ENCODE results near the gene SAMSN1. TPM values are rescaled to one million over a fixed set of nuclear protein-coding genes. Genes with fewer than 3 reads are reported as not detected.
"Not testable (repeated sequence)": the region's sequence is repeated elsewhere in the genome, so short reads cannot be mapped to it uniquely, and the experiment has no call there.

The SAMSN1 gene
- total RNA-seq, 1 experiment from 2014 or later: 0.08 TPM

DNA sequence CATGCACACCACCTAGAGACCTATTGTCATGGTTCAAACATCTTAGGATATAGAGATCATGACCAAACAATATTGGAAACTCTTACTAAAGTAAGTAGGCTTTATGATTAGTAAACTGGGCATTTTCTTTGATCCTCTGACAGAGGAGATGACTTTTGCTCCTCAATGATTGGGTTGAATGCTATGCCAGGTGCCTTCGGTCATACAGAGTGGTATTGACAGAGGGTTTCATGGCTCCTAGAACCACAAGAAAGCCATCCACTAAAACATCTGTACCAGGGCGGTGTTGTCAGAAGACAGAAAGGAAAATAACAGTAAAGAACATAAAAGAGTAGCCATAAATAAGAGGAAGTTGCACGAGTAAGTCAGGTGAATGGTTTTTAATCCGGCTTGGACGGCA is 20.8 kb upstream of the SAMSN1 start:
- DNase-seq (ENCODE audit: low spot score): no peak

DNA sequence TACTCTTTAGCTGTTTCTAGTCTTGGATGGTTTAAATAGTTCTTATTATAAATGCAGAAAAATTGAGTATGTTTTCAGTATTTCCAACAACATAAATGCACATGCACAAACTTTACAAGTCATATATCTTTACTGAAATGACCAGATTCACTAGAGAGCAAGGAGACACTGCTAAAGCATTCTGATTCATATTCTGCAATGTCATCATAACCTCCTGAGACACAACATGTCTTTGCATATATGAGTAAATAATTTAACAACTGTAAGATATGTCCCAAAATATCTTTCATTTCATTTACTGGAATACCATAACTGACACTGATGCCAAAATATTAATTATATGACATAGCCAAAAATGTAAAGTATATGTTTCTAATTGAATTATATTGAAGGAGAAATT is 16.8 kb upstream of the SAMSN1 start:
- DNase-seq (ENCODE audit: low spot score): no peak

DNA sequence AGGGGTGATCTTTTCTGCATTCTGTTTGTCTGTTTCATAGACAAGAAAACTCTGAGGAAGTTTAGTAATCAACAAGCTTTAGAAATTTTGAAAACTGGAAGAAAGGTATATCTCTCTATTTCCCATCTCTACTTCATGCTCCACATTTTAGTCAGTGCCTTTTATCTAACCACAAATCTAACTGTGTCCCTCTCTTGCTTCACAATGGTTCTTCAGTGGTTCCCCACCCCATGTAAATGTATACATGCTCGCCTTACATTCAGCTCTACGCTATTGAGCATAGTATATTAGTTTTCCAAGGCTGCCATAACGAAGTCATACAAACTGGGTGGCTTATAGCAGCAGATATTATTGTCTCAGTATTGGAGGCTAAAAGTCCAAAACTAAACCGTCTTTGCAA is 14.4 kb upstream of the SAMSN1 start:
- DNase-seq (ENCODE audit: low spot score): no peak

DNA sequence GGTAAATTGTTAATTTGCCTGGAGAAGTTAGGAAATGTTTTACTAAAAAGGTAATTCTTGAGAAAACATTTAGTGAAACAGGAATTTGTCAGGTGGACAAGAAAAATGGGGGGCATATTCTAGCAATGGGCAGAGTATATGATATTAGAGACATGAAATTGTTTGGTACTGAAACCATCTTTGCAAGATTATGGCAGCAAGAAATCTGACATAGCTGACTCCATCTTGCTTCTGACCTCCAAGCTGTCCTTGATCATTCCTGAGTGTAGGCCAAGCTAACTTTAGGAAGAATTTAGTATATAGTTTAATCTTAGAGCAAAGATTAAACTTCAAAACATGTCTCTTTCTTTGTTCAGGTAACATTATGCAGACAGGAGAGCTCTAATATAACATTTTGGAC is 14.0 kb upstream of the SAMSN1 start:
- no peak for DNase-seq (ENCODE audit: low spot score)

DNA sequence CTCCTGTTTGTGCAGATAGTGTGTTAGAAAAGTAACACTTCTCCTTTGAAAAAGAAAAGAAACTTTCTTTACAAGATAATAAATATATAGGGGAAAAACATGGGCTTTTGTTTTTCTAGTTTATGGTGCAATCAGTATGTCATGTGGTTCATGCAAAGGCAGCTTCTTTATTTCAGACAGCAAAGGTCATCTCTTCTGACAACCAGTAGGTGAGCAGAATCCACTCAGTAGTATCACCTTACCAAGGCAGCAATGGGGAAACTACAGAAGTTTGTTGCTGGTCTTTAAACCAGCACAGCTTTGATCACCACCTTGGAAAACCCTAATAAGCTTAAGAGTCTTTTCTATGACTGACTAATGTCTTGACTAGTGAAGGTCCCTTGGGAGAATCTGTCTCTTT is 13.0 kb upstream of the SAMSN1 start:
- no peak for DNase-seq (ENCODE audit: low spot score)

DNA sequence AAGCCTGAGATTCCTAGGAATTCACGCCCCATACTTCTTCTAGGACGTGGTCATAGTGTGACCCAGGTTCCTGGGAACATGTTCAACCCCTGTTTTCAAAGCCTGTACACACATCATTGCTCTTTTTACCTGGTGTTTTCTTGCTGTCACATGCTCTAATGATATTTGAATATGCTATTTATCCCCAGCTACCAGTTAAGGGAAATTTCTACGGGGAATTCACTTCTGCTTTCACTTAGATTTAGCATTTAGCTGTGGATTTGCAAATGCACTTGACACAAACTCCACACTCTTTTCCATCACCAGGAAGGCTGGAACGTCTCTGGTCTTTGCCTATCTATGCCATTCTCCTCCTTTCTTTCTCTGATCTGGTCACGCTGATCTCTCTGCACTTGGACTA is 11.3 kb upstream of the SAMSN1 start:
- DNase-seq (ENCODE audit: low spot score): no peak

DNA sequence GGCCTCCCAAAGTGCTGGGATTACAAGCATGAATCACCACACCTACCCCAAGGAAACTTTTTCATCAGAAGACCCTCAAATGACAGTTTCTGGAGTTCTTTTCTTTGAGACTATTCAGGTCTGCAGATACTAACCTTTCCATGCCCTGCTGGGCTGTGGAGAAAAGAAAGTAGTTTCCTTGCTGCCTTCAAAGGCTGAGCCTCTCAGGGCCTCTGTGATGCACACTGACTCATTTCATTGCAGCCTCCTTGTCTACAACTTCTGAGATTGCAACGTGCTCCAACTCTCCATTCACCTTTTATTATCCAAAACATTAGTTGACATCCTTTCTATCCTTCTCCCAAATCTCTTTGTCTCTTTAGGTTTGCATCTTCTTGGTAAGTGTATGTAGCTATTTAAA is 8.8 kb upstream of the SAMSN1 start:
- DNase-seq (ENCODE audit: low spot score): no peak

DNA sequence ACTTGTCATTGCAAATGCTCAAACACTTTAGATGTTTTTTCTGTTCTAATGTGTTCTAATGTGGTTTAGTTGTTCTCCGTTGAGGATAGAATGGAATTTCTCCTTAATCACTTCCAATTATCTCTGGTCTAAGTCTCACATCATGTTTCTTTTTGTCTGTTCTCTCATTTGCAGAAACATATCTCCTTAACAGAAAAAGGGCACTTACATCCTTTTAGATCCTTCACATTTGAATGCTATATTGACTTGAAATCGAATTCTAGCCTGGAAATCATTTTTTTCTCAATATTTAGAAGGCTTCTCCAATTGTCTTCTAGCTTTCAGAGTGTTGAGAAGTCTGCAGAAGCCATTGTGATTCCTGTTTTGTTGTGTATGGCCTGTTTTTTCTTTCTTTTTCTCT is 7.3 kb upstream of the SAMSN1 start:
- no peak for DNase-seq (ENCODE audit: low spot score)

DNA sequence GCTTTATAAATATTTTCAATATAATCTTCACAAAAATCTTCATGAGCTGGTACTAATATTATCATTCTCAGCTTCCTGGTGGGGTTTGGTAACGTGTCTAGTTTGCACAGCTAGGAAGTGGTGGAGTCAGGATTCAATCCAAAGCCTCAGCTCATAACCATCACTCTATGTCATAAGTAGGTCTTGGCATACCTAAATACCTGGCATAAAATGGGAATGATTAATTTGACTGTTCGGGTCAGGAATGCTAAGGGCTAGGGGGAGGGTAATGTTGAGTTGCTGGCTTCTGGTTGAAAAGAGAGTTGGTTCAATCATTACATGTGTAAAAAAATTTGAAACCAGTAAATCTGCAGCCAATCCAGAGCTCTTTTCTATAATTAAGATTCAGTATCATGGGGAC is 5.6 kb upstream of the SAMSN1 start:
- DNase-seq (ENCODE audit: low spot score): no peak

DNA sequence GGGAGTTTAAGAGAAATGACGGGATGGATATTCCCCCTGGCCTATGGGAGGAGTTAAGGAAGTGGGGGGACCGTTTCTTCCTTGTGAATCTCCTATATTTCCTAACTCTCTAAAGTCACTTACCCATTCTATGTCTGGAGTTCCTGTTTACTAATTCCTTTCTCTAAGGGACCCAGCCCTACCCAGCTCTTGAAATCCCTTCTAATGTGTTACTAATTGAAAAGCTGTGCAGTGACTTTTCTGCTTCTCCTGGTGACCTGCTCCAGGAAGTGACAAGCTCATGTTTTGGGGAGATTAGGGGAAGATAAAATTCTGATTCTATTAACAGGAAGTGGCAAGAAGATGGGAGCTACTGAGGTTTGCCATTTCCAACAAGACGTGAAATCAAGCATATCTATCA is 4.0 kb upstream of the SAMSN1 start:
- DNase-seq (ENCODE audit: low spot score): no peak

DNA sequence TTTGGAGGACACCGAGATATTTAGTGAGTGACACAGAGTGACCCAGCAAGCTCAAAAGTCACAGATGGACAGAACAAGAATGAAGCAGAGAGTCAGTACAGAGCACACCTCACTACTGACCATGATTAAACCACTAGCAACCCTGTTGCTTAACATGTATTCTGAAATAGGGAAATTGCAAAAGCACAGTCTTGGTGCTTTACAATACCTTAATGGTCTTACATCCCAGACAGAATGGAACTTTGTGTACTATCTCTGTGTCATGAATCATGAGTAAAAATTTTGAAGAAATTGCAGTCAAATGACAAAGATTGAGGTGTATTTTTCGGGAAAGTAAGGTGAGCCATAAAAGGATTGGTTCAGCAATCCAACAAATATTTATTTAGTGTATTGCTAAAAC is 2.7 kb upstream of the SAMSN1 start:
- DNase-seq (ENCODE audit: low spot score): no peak

DNA sequence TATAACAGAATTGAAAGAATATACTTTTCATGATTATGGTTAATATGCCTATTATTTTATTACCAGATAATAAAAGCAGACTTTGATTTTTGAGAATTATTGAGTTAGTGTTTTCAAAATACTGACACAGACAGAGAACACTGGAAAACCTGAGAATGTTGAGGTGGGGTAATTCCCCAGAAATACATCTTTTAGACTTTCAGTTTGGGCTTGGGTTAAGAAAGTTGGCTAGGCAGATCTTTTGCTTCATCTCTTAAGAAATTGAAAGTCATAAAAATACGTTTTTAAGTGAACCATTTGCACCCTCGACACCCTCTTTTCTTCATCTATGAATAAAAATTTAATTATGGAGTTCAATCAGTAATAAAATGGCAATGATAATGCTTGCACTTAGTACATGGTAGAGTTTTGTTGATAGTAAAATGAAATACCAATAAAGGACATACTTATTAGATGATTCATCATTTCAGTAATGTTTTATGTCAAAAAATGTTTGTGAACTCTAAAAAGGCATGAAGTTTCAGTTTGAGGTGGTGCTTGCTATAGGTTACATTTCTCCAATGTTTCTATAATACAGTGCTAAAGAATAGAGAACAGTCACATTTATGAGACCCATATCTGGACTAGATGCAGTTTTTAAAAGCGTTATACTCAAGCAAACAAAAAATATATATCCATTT is 1.9 kb upstream of the SAMSN1 start:
- no peak for DNase-seq (ENCODE audit: low spot score)

DNA sequence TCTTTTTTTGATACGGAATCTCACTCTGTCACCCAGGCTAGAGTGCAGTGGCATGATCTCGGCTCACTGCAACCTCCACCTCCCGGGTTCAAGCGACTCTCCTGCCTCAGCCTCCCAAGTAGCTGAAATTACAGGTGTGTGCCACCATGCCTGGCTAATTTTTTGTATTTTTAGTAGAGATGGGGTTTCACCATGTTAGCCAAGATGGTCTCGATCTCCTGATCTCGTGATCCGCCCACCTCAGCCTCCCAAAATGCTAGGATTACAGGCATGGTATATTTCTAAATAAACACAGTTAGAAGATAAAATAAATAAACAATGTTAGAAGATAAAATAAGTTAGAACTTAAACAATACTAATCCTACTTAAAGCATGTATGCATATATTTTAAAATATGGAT is 604 bp upstream of the SAMSN1 start:
- not testable (repeated sequence) for DNase-seq (ENCODE audit: low spot score)

DNA sequence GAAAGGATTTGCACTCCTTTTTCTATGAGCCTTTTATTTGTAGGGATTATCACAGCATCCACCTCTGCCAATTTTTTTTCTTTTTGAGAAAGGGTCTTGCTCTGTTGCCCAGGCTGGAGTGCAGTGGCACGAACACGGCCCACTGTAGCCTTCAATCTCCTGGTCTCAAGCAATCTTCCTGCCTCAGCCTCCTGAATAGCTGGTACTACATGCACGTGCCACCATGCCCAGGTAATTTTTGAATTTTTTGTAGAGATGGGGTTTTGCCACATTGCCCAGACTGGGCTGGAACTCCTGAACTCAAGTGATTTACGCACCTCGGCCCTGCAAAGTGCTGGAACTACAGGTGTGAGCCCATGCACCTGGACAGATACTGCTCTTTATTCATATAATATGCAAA is 2.1 kb downstream of the SAMSN1 start:
- no peak for DNase-seq (ENCODE audit: low spot score)

DNA sequence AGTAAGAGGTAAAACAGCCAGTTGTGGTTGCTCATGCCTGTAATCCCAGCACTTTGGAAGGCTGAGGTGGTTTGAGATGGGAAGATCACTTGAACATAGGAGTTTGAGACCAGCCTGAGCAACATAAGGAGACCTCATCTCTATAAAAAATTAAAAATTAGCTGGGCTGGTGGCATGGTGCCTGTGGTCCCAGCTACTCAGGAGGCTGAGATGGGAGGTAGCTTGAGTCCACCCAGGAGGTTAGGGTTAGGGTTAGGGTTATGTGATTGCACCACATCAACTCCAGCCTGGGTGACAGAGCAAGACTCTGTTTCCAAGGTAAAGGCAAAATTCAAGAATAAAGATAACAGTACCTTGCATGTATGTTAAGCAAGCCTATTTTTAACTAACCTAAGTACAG is 3.5 kb downstream of the SAMSN1 start:
- no peak for DNase-seq (ENCODE audit: low spot score)

DNA sequence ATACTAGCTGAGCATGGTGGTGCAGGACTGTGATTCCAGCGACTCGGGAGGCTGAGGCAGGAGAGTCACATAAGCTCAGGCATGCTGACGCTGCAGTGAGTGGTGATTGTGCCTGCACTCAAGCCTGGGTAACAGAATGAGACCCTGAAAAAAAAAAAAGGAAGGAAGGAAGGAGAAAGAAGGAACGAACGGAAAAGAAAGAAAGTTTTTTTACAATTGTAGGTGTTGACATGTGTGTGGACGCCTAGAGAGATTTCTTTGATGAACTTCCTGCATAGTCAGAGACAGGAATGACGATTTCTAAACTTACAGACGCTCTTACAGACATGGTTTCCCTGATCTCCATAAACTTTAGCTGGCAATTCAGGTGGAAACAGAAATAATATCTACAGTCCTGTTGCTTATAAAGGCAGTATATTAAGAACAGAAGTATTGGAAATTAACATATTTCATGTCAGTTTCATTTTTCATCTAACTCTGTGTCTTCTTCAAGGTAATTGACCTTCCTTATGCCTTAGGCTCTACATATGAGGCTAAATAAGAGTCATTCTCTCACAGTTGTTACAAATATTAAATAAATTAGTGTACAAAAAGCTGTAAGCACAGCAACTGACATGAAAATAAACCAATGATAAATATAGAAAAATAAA is 4.1 kb downstream of the SAMSN1 start:
- DNase-seq (ENCODE audit: low spot score): no peak

DNA sequence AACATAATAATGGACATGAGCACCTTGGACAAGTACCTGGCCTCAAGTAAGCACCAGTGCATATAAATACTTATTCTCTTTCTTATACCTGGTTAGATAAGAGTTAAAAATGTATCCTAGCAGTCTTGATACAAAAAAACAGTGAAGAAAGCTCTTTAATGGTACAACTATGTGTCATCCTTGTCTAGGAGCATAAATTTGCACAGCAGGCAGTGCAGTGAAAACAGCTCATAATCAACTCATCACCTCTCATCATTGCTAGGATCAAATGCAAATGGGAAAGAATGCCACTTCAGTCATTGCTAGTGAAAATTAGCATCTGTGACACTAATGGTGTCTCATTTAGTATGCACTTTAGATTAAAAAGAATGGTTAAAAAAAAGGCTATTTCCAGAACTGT is 7.6 kb downstream of the SAMSN1 start:
- no peak for DNase-seq (ENCODE audit: low spot score)

DNA sequence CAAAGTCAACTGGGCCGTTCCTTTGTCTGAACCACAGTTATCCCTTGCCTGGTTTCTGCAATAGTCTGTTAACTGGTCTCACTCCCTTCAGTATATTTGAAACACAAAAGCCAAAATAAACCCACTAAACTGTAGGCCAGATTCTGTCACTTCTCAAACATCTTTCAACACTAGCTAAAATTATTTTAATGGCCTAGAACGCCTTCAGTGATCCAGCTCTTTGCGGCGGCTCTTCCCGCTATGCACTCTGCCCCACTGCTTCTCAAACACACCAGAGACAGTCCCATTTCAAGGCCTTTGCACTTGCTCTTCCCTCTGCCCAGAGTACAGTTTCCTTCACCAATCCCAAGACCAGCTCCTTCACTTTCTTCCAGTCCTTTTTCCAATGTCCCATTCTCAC is 9.2 kb downstream of the SAMSN1 start:
- DNase-seq (ENCODE audit: low spot score): no peak

DNA sequence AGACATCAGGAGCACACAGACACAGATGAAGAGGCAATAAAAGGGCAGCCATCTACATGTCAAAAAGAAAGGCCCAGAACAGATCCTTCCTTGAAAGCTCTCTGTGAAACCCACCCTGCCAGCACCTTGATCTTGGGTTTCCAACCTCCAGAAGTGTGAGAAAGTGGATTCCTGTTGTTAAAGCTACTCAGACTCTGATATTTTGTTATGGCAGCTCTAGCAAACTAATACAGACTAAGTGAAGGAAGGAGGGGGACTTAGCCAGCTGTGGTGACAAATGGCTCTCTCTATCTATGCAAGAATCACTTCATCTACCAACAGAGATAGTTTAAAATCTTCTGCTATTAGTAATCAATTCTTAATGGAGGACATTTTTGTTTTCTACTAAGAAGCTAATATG is 10.4 kb downstream of the SAMSN1 start:
- DNase-seq (ENCODE audit: low spot score): no peak

DNA sequence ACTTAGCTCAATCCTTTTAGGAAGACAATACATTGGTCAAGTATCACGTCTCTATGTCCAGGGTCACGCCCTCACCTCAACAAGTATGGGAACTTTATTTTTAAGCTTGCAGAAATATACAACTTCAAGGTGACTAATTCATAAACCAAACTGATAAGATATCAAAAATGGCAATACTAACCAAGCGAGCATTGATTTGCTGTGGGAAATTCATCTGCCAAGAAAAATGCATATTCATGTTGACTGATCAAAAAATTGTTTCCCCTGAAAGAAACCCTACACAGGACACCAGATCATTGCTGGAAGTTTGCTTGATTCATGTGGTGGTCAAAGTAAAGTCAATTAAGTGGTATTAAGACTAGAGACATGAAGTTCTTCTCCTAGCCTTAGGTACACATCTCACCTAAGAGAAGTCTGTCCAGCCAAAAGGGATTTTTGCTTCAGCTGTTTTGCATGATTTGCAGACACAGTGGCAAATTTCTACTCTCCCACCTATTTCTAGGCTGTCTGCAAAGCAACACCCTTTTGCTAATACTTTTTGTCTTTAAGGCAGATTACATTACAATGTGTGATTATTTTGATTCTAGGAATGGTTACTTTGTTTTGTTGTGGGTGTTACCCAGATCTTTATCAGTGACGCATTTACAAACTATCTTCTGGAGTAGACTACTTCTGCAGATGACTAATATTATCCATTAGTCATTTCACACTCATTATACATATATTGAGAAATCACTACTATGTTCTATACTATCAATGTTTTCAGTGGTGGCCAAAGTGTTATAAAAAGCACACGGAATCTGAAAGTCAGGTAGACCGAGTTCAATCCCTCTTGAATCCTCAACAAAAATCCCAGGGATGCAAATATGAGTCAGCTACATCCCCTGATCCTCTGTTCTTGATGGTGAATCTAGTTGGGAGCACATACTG is 12.4 kb downstream of the SAMSN1 start:
- peak; percentile 4 for DNase-seq (ENCODE audit: low spot score)

DNA sequence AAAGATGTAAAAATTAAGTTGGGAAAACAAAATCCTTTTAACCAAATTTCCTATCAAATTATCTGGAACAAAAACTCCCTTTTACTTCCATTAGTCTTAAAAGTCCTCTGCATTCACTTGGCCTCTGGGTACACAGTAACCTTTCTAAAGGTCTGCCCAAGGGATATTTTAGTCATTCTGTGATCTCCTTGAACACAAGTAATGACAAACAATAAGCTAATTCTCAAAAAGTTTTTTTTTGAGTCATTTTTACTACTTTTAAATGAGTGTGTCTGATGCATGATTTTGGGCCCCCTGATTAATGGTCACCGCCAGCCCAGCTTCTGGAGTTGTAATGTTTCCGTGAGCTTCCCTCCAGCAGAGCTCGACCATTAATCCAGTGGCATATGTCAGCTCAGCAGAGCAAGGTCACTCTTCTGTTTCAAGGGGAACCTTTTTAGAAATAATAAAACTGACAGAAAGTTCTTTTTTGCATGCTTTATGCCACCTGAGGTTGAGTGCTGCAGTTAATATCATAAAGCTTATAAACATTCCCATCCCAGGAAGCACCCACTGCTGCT is 14.3 kb downstream of the SAMSN1 start:
- no peak for DNase-seq (ENCODE audit: low spot score)

DNA sequence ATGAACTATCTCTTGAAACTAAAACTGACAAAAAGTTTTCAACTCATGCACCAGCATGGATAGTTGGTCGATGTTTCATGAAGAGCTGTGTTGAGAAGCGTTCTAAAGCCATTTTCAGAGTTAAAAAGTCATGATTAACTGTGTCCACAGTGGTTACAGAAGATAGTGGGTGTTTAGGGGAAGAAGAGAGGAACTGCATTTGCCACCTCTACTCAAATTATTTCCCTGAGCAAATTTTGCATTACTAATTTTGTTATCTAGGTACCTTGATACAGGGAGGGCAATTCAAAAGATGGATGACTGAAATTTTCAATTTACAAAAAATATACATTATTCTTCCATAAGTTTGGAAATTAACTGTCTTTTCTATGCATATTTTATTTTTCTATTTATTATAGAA is 15.5 kb downstream of the SAMSN1 start:
- no peak for DNase-seq (ENCODE audit: low spot score)

Data from HT-29 (cell line).